ENCODE results near the gene MAD1L1. TPM values are rescaled to one million over a fixed set of nuclear protein-coding genes. Genes with fewer than 3 reads are reported as not detected.

Gene MAD1L1
- total and polyA plus RNA-seq, 2 of the 4 experiments (the other 2 are of a cell fraction), result 29.0 to 40.9 TPM

- dilution Hi-C loops (cut with HindIII; ENCODE audit: low sequenced_read_pairs, unreplicated experiment), result no loop called here
- 95% methylated on average over 6 of the region's 9 CpGs; no CpG with 5 or more reads in 1 of the 2 experiments for WGBS, 2 experiments (ENCODE audit: extremely low coverage in 2 of 2, insufficient read length in 1 of 2)
- BruUV-seq (replicated peaks), result no TSS peak
Measured at GRCh38 chr7:2022021-2022409, 210.7 kb downstream of the MAD1L1 start.

More at GRCh38 chr7:2022021-2022409, 210.7 kb downstream of the MAD1L1 start:
- no peak overlapping the region for H2BK15ac ChIP-seq (ENCODE audit: low read depth, low read length)
- H3K79me1 ChIP-seq (ENCODE audit: low read depth in 1 of 2, low read length in 2 of 2), result peaks cover 8 to 31% of the 10 kb centered on the region in 2 experiments
- no peak overlapping the region for H2AFZ ChIP-seq (replicated peaks; ENCODE audit: low read length, poor library complexity)
- no peak overlapping the region for H4K8ac ChIP-seq (ENCODE audit: low read depth in 2 of 2, low read length in 2 of 2)
- ATAC-seq (ENCODE audit: low read depth) (no peak), DNase-seq (no peak)
- H3K27me3 ChIP-seq (ENCODE audit: control insufficient read depth, insufficient read depth, low read length), result no peaks in the 10 kb centered on the region
- TF ChIP-seq RFX5 (IDR thresholded peaks at IDR 0.05; ENCODE audit: low read depth, low read length), result no peak
- TF ChIP-seq MAFK (IDR thresholded peaks at IDR 0.05; ENCODE audit: low read depth, low read length), result no peak
- no peak for TF ChIP-seq MXI1 (IDR thresholded peaks at IDR 0.05; ENCODE audit: borderline replicate concordance, low read depth, low read length)
- no peak for TF ChIP-seq RCOR1 (IDR thresholded peaks at IDR 0.05; ENCODE audit: insufficient replicate concordance, low read length)
- TF ChIP-seq CEBPB (IDR thresholded peaks at IDR 0.05; ENCODE audit: low read depth, low read length), result no peak
- no peak for TF ChIP-seq MAZ (IDR thresholded peaks at IDR 0.05; ENCODE audit: borderline replicate concordance, low read depth, low read length)
- TF ChIP-seq CHD1 (IDR thresholded peaks at IDR 0.05; ENCODE audit: low read depth, low read length), result no peak
- TF ChIP-seq POLR2A (IDR thresholded peaks at IDR 0.05; ENCODE audit: low read depth, low read length), result no peak
- TF ChIP-seq BHLHE40 (IDR thresholded peaks at IDR 0.05; ENCODE audit: low read depth, low read length), result no peak
- TF ChIP-seq RAD21 (IDR thresholded peaks at IDR 0.05; ENCODE audit: low read length), result no peak
- TF ChIP-seq, protein P1, sequence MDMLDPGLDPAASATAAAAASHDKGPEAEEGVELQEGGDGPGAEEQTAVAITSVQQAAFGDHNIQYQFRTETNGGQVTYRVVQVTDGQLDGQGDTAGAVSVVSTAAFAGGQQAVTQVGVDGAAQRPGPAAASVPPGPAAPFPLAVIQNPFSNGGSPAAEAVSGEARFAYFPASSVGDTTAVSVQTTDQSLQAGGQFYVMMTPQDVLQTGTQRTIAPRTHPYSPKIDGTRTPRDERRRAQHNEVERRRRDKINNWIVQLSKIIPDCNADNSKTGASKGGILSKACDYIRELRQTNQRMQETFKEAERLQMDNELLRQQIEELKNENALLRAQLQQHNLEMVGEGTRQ (IDR thresholded peaks at IDR 0.05; ENCODE audit: low read depth, low read length), result no peak
- no peak for TF ChIP-seq NFE2L2 (IDR thresholded peaks at IDR 0.05; ENCODE audit: low read depth, low read length)
- no peak for TF ChIP-seq ELK1 (IDR thresholded peaks at IDR 0.05; ENCODE audit: borderline replicate concordance, low read depth, low read length)
- TF ChIP-seq FOS (IDR thresholded peaks at IDR 0.05; ENCODE audit: low read depth, low read length), result no peak
- TF ChIP-seq, protein P2, sequence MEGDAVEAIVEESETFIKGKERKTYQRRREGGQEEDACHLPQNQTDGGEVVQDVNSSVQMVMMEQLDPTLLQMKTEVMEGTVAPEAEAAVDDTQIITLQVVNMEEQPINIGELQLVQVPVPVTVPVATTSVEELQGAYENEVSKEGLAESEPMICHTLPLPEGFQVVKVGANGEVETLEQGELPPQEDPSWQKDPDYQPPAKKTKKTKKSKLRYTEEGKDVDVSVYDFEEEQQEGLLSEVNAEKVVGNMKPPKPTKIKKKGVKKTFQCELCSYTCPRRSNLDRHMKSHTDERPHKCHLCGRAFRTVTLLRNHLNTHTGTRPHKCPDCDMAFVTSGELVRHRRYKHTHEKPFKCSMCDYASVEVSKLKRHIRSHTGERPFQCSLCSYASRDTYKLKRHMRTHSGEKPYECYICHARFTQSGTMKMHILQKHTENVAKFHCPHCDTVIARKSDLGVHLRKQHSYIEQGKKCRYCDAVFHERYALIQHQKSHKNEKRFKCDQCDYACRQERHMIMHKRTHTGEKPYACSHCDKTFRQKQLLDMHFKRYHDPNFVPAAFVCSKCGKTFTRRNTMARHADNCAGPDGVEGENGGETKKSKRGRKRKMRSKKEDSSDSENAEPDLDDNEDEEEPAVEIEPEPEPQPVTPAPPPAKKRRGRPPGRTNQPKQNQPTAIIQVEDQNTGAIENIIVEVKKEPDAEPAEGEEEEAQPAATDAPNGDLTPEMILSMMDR (conservative IDR thresholded peaks at IDR 0.05; ENCODE audit: low read depth, low read length), result no peak
- TF ChIP-seq SMC3 (IDR thresholded peaks at IDR 0.05; ENCODE audit: low read depth, low read length), result no peak
- peaks cover 15% of the 10 kb centered on the region for H3K9me1 ChIP-seq (ENCODE audit: insufficient read depth, low read length)
- no peak overlapping the region for H2AK5ac ChIP-seq (ENCODE audit: low read depth, low read length)
- no peaks in the 10 kb centered on the region for H3K36me3 ChIP-seq (ENCODE audit: control insufficient read depth, insufficient read depth, low read length)
- H3K4me1 ChIP-seq (ENCODE audit: control insufficient read depth, insufficient read depth, low read length), result peaks cover 19% of the 10 kb centered on the region
- intact Hi-C loops (cut with micrococcal nuclease) (no loop called here), in situ Hi-C loops (cut with MboI; ENCODE audit: low sequenced_read_pairs) (no loop called here)
- no peak overlapping the region for H3K4me3 ChIP-seq (ENCODE audit: insufficient read depth, low read depth, low read length)
- H3K4ac ChIP-seq (ENCODE audit: low read depth, low read length), result no peak overlapping the region
- no peak overlapping the region for H2BK5ac ChIP-seq (ENCODE audit: low read depth, low read length, poor library complexity, severe bottlenecking)
- no peak overlapping the region for H4K5ac ChIP-seq (ENCODE audit: low read depth, low read length)
- no peak overlapping the region for H3K4me2 ChIP-seq (ENCODE audit: low read depth, low read length)
- peaks cover 10% of the 10 kb centered on the region for H3K9me3 ChIP-seq (ENCODE audit: control insufficient read depth, insufficient read depth, low read length)
- no peak overlapping the region for H3K56ac ChIP-seq (ENCODE audit: extremely low read depth, insufficient read depth, low read length)
- H3K14ac ChIP-seq (replicated peaks; ENCODE audit: low read depth, low read length), result no peak overlapping the region
- no peak overlapping the region for H3K27ac ChIP-seq (ENCODE audit: insufficient read depth, low read length)
- H4K20me1 ChIP-seq (ENCODE audit: insufficient read depth, low read length), result no peaks in the 10 kb centered on the region; the same call in 1 of the 2 replicates
- no peak overlapping the region for H2AK9ac ChIP-seq (replicated peaks; ENCODE audit: low read depth, low read length, poor library complexity)
- POLR2A ChIA-PET (ENCODE audit: unreplicated experiment), result no interaction called here
- no peak overlapping the region for H2BK20ac ChIP-seq (ENCODE audit: low read depth, low read length)
- H3K18ac ChIP-seq (ENCODE audit: low read depth, low read length), result no peak overlapping the region
- H3K9ac ChIP-seq (ENCODE audit: low read depth, low read length), result no peak overlapping the region
- no peak overlapping the region for H2BK120ac ChIP-seq (ENCODE audit: low read depth, low read length)
- CTCF ChIA-PET, result no interaction called here
- H4K91ac ChIP-seq (ENCODE audit: insufficient read depth, low read depth, low read length), result no peak overlapping the region
- H3K23ac ChIP-seq (ENCODE audit: low read depth, low read length), result no peak overlapping the region
